CD4-positive, alpha-beta T cell treated with Interleukin-6 for 4 hours (primary cell): ENCODE data around the gene TUBA3C.

ENCODE experiments used
- DNase-seq: peaks from one replicate; pipeline ENCODE4 v3.0.0-alpha.2; 2020; ENCODE audit warnings: mixed read lengths

The TUBA3C gene

GRCh38 chr13:19159761-19160420 lies 21.7 kb downstream of the TUBA3C start:
- no peak for DNase-seq

- DNase-seq = no peak
Observed at GRCh38 chr13:19159181-19159580, 22.4 kb downstream of the TUBA3C start.

- no peak for DNase-seq
Observed at GRCh38 chr13:19158526-19159174, 23.0 kb downstream of the TUBA3C start.

GRCh38 chr13:19158006-19158405 lies 23.6 kb downstream of the TUBA3C start:
- DNase-seq = no peak

GRCh38 chr13:19157461-19157860 lies 24.2 kb downstream of the TUBA3C start:
- no peak for DNase-seq

- DNase-seq = no peak
Observed at GRCh38 chr13:19156013-19156825, 25.4 kb downstream of the TUBA3C start.

GRCh38 chr13:19155321-19155861 lies 26.2 kb downstream of the TUBA3C start:
- DNase-seq = no peak

- DNase-seq = no peak
Observed at GRCh38 chr13:19154843-19155242, 26.8 kb downstream of the TUBA3C start.

- DNase-seq = no peak
Observed at GRCh38 chr13:19153782-19154450, 27.7 kb downstream of the TUBA3C start.

- DNase-seq = no peak
Observed at GRCh38 chr13:19152403-19152802, 29.2 kb downstream of the TUBA3C start.

- DNase-seq = no peak
Observed at GRCh38 chr13:19151581-19152263, 29.9 kb downstream of the TUBA3C start.

- no peak for DNase-seq
Observed at GRCh38 chr13:19150712-19151228, 30.9 kb downstream of the TUBA3C start.

- no peak for DNase-seq
Observed at GRCh38 chr13:19150226-19150625, 31.4 kb downstream of the TUBA3C start.

GRCh38 chr13:19148561-19148960 lies 33.1 kb downstream of the TUBA3C start:
- DNase-seq = no peak
